ENCODE data around the gene ARF6.
"Not testable (repeated sequence)": the region's sequence is repeated elsewhere in the genome, so short reads cannot be mapped to it uniquely, and the experiment has no call there.

GRCh38 chr14:49873548-49873947 is 19.3 kb upstream of the ARF6 start:
- TF ChIP-seq POLR2AphosphoS5 (IDR thresholded peaks at IDR 0.05; ENCODE audit: borderline replicate concordance, low read depth, low read length); EZH2 (IDR thresholded peaks at IDR 0.05): not testable (repeated sequence)
